Kidney glomerular epithelial cell (primary cell): ENCODE data around the gene KIF13A.
"Not testable (repeated sequence)": the region's sequence is repeated elsewhere in the genome, so short reads cannot be mapped to it uniquely, and the experiment has no call there.

Experiments
- DNase-seq: peaks from one replicate; lab custom pipeline; 2025; lab: John Stamatoyannopoulos, UW

KIF13A gene

GRCh38 chr6:17845598-17845997, 141.8 kb downstream of the KIF13A start:
- DNase-seq = no peak

GRCh38 chr6:17844967-17845366, 142.5 kb downstream of the KIF13A start:
- DNase-seq = not testable (repeated sequence)

- DNase-seq = no peak
Measured at GRCh38 chr6:17842934-17843821, 144.3 kb downstream of the KIF13A start.

- no peak for DNase-seq
Measured at GRCh38 chr6:17842014-17842776, 145.2 kb downstream of the KIF13A start.

GRCh38 chr6:17839513-17840223, 147.8 kb downstream of the KIF13A start:
- DNase-seq = no peak

GRCh38 chr6:17836293-17836692, 151.1 kb downstream of the KIF13A start:
- DNase-seq = no peak

GRCh38 chr6:17835784-17836183, 151.7 kb downstream of the KIF13A start:
- DNase-seq = no peak

- no peak for DNase-seq
Measured at GRCh38 chr6:17831135-17831534, 156.3 kb downstream of the KIF13A start.

- no peak for DNase-seq
Measured at GRCh38 chr6:17829905-17830304, 157.5 kb downstream of the KIF13A start.

GRCh38 chr6:17828149-17828548, 159.3 kb downstream of the KIF13A start:
- no peak for DNase-seq

- no peak for DNase-seq
Measured at GRCh38 chr6:17826301-17826700, 161.1 kb downstream of the KIF13A start.

- no peak for DNase-seq
Measured at GRCh38 chr6:17820055-17820454, 167.4 kb downstream of the KIF13A start.

GRCh38 chr6:17817763-17818162, 169.7 kb downstream of the KIF13A start:
- DNase-seq = no peak

- peak; percentile 74 for DNase-seq
Measured at GRCh38 chr6:17816921-17817611, 170.4 kb downstream of the KIF13A start.

- DNase-seq = no peak
Measured at GRCh38 chr6:17813542-17813941, 173.9 kb downstream of the KIF13A start.

- no peak for DNase-seq
Measured at GRCh38 chr6:17812311-17812710, 175.1 kb downstream of the KIF13A start.

GRCh38 chr6:17808609-17809008, 178.8 kb downstream of the KIF13A start:
- no peak for DNase-seq

- not testable (repeated sequence) for DNase-seq
Measured at GRCh38 chr6:17807431-17807830, 180.0 kb downstream of the KIF13A start.

- DNase-seq = no peak
Measured at GRCh38 chr6:17803409-17803808, 184.0 kb downstream of the KIF13A start.

- DNase-seq = no peak
Measured at GRCh38 chr6:17798477-17799154, 188.8 kb downstream of the KIF13A start.

GRCh38 chr6:17790489-17790888, 196.9 kb downstream of the KIF13A start:
- DNase-seq = no peak
